ENCODE results near the gene LRP5.

The LRP5 gene

DNA sequence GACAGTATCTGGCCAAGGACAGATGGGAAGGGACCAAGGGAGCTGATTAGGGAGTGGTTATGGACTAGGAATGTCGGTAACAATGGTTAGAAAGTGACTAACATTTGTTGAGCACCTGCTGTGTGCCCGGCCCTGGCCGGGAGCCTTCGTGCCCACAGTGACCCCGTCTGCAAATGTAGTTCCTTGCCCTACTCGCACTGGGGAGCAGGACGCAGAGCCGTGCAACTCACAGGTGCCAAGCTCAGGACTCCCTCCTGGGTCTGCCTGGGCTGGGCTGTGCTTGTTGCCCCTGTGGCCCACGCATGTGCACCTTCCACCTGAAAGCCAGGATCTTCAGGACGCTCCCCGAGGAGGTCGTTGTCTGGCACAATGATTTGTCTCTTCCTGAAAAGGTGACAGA, 91.4 kb downstream of the LRP5 start:
- H3K4me3 ChIP-seq (ENCODE audit: low read depth, low read length) = no peak overlapping the region
- TF ChIP-seq, protein P1, sequence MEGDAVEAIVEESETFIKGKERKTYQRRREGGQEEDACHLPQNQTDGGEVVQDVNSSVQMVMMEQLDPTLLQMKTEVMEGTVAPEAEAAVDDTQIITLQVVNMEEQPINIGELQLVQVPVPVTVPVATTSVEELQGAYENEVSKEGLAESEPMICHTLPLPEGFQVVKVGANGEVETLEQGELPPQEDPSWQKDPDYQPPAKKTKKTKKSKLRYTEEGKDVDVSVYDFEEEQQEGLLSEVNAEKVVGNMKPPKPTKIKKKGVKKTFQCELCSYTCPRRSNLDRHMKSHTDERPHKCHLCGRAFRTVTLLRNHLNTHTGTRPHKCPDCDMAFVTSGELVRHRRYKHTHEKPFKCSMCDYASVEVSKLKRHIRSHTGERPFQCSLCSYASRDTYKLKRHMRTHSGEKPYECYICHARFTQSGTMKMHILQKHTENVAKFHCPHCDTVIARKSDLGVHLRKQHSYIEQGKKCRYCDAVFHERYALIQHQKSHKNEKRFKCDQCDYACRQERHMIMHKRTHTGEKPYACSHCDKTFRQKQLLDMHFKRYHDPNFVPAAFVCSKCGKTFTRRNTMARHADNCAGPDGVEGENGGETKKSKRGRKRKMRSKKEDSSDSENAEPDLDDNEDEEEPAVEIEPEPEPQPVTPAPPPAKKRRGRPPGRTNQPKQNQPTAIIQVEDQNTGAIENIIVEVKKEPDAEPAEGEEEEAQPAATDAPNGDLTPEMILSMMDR (conservative IDR thresholded peaks at IDR 0.05; ENCODE audit: low read depth, low read length) = no peak
- no peak for DNase-seq (ENCODE audit: low read depth)

DNA sequence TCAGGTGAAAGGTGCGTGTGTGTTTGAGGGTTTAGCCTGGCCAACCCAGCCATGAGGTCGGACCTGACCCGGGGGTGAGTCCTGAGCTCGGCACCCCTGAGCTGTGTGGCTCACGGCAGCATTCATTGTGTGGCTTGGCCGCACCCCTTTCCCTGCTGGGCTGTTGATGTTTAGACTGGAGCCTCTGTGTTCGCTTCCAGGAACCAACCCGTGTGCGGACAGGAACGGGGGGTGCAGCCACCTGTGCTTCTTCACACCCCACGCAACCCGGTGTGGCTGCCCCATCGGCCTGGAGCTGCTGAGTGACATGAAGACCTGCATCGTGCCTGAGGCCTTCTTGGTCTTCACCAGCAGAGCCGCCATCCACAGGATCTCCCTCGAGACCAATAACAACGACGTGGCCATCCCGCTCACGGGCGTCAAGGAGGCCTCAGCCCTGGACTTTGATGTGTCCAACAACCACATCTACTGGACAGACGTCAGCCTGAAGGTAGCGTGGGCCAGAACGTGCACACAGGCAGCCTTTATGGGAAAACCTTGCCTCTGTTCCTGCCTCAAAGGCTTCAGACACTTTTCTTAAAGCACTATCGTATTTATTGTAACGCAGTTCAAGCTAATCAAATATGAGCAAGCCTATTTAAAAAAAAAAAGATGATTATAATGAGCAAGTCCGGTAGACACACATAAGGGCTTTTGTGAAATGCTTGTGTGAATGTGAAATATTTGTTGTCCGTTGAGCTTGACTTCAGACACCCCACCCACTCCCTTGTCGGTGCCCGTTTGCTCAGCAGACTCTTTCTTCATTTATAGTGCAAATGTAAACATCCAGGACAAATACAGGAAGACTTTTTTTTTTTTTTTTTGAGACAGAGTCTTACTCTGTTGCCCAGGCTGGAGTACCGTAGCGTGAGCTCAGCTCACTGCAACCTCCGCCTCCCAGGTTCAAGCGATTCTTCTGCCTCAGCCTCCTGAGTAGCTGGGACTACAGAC, 94.2 kb downstream of the LRP5 start:
- DNase-seq (ENCODE audit: low read depth) = no peak
- TF ChIP-seq, protein P1 (conservative IDR thresholded peaks at IDR 0.05; ENCODE audit: low read depth, low read length) = no peak
- H3K4me3 ChIP-seq (ENCODE audit: low read depth, low read length) = no peak overlapping the region

DNA sequence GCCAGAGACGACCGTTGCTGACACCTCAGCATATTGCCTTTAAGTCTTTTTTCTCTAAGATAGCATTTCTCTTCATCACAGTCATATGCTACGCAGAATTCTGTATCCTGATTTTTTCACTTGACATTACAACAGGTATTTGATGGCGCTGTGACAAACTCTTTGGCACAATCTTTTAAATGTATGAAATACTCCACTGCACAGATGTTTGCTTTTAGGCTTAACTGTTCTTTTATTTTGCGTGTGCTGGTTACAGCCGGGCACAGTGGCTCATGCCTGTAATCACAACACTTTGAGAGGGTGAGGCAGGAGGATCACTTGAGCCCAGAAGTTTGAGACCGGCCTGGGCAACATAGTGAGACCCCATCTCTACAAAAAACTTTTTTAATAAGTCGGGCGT, 96.1 kb downstream of the LRP5 start:
- no peak overlapping the region for H3K4me3 ChIP-seq (ENCODE audit: low read depth, low read length)

DNA sequence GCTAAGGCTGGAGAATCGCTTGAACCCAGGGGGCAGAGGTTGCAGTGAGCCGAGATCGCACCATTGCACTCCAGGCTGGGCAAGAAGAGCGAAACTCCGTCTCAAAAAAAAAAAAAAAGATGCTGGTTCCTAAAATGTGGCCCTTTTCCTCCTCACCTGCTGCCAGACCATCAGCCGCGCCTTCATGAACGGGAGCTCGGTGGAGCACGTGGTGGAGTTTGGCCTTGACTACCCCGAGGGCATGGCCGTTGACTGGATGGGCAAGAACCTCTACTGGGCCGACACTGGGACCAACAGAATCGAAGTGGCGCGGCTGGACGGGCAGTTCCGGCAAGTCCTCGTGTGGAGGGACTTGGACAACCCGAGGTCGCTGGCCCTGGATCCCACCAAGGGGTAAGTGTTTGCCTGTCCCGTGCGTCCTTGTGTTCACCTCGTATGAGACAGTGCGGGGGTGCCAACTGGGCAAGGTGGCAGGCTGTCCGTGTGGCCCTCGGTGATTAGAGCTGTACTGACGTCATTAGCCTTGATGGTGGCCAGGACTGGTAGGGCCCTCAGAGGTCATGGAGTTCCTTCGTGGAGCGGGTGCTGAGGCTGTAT, 97.5 kb downstream of the LRP5 start:
- TF ChIP-seq, protein P1 (conservative IDR thresholded peaks at IDR 0.05; ENCODE audit: low read depth, low read length) = no peak
- H3K4me3 ChIP-seq (ENCODE audit: low read depth, low read length) = no peak overlapping the region
- no peak for DNase-seq (ENCODE audit: low read depth)

More for the DNA sequence above, 96.1 kb downstream of the LRP5 start:
- DNase-seq (ENCODE audit: low read depth) = no peak
- TF ChIP-seq, protein P1 (conservative IDR thresholded peaks at IDR 0.05; ENCODE audit: low read depth, low read length) = no peak

DNA sequence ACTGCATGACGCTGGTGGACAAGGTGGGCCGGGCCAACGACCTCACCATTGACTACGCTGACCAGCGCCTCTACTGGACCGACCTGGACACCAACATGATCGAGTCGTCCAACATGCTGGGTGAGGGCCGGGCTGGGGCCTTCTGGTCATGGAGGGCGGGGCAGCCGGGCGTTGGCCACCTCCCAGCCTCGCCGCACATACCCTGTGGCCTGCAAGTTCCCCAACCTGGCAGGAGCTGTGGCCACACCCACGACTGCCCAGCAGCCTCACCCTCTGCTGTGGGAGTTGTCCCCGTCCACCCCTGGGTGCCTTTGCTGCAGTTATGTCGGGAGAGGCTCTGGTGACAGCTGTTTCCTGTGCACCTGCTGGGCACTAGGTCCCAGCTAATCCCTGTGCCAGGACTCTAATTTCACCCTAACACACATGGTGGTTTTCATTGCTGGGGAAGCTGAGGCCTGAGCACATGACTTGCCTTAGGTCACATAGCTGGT, 99.2 kb downstream of the LRP5 start:
- no peak for DNase-seq (ENCODE audit: low read depth)
- H3K4me3 ChIP-seq (ENCODE audit: low read depth, low read length) = no peak overlapping the region
- TF ChIP-seq, protein P1 (conservative IDR thresholded peaks at IDR 0.05; ENCODE audit: low read depth, low read length) = no peak

DNA sequence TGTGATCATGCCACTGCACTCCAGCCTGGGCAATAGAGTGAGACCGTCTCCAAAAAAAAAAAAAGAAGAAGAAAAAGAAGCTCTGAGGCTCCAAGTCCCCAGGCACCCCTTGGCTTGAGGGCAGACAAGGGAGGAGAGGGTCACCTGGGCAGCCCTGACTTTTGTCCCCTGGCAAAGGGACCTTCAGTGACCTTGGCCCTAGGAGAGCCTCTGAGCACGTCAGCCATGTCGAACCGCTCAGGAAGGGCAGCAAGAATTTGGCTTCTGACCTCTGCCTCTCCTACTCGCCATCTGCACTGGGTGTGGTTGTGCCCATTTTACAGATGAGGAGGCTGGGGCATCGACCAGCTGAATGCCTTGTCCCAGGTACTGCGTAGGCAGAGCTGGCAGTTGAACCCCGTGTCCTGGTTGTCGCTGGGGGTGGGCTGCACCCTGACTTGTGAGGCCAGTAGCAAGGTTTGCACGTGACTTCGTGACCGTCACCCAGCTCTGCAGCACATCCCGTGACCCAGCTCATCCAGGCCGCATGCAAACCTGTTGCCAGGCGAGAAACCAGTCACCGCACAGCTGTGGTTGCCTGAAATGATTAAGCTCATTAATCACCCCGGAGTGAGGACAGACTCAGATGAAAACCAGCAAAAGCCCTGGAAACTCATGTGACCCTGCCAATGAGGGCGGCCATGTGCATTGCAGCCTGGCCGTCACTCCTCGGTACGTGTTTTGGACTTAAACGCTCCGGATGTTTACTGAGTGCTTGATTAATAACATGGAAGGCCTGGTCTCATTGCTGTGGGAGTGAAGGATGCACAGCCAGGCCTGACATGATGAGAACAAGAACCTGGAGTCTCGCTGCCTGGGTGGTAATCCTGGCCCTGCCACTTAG, 100.4 kb downstream of the LRP5 start:
- DNase-seq (ENCODE audit: low read depth) = no peak
- no peak overlapping the region for H3K4me3 ChIP-seq (ENCODE audit: low read depth, low read length)
- TF ChIP-seq, protein P1 (conservative IDR thresholded peaks at IDR 0.05; ENCODE audit: low read depth, low read length) = no peak

Data from choroid plexus epithelial cell (primary cell).